HFFc6 (cell line): ENCODE results near the gene G3BP1. TPM values are rescaled to one million over a fixed set of nuclear protein-coding genes. Genes with fewer than 3 reads are reported as not detected.
A peak's percentile ranks its signal among the peaks of the same experiment; 100 is the strongest.

Source experiments
- DNase-seq: peaks from one replicate; pipeline ENCODE4 v3.0.0-alpha.2; 2018
- H3K27ac Mint-ChIP-seq: 2 replicates; pipeline ENCODE4 v1.8.0; 2020; ENCODE audit warnings: mild to moderate bottlenecking, mixed read lengths
- H3K27me3 Mint-ChIP-seq: 2 replicates; pipeline ENCODE4 v1.8.0; 2021; ENCODE audit warnings: mild to moderate bottlenecking, moderate library complexity, mixed read lengths; ENCODE audit not compliant: insufficient read depth
- H3K36me3 Mint-ChIP-seq: 2 replicates; pipeline ENCODE4 v1.8.0; 2021; ENCODE audit warnings: low read depth, mixed read lengths
- H3K4me1 Mint-ChIP-seq: 2 replicates; pipeline ENCODE4 v1.8.0; 2020; ENCODE audit warnings: low read depth, mixed read lengths
- H3K4me3 Mint-ChIP-seq: 2 replicates; pipeline ENCODE4 v1.8.0; 2020; ENCODE audit warnings: mild to moderate bottlenecking, moderate library complexity, mixed read lengths
- H3K9me3 Mint-ChIP-seq: 2 replicates; pipeline ENCODE4 v1.8.0; 2020; ENCODE audit warnings: mild to moderate bottlenecking, mixed read lengths
- CTCF ChIP-seq: fragments of 200-600 bp; sonication (generic); IDR thresholded peaks from 2 replicates; pipeline ENCODE4 v1.5.0; 2021; ENCODE audit warnings: antibody characterized with exemption, mild to moderate bottlenecking
- total RNA-seq, 6 experiments: library from RNA; stranded (reverse); fragmentation: NEBNext Ultra II Directional; extraction: Animal tissue kit (Norgen Biotek cat#: 25700); gene quantifications; 2 replicates in 1 of 6; 3 replicates in 5 of 6; pipeline ENCODE4 v1.2.3, GENCODE V29; 2021

Gene G3BP1
- total RNA-seq, 6 experiments from 2014 or later: 242 to 284 (median 245) TPM

- no peak for DNase-seq
- Mint-ChIP-seq H3K4me1 (peaks cover 29% of the 10 kb centered on the region), H3K9me3 (no peaks in the 10 kb centered on the region), H3K36me3 (peaks cover 15% of the 10 kb centered on the region), H3K27me3 (no peaks in the 10 kb centered on the region), H3K4me3 (no peak overlapping the region), H3K27ac (peak overlapping the region; percentile 34)
- no peak for TF ChIP-seq CTCF
Observed at GRCh38 chr5:151751593-151751992, 20.2 kb upstream of the G3BP1 start.

- no peak for TF ChIP-seq CTCF
- Mint-ChIP-seq H3K4me3 (no peak overlapping the region), H3K4me1 (peaks cover 46% of the 10 kb centered on the region), H3K9me3 (no peaks in the 10 kb centered on the region), H3K27ac (no peak overlapping the region), H3K36me3 (peaks cover 11% of the 10 kb centered on the region), H3K27me3 (no peaks in the 10 kb centered on the region)
- no peak for DNase-seq
Observed at GRCh38 chr5:151755383-151755782, 16.4 kb upstream of the G3BP1 start.

GRCh38 chr5:151757233-151758140 lies 14.3 kb upstream of the G3BP1 start:
- Mint-ChIP-seq H3K27ac (peak overlapping the region; percentile 86), H3K36me3 (peaks cover 11% of the 10 kb centered on the region), H3K9me3 (no peaks in the 10 kb centered on the region), H3K27me3 (no peaks in the 10 kb centered on the region), H3K4me3 (peak overlapping the region; percentile 95), H3K4me1 (peaks cover 36% of the 10 kb centered on the region)
- DNase-seq: no peak
- no peak for TF ChIP-seq CTCF

- DNase-seq: no peak
- no peak for TF ChIP-seq CTCF
- no peaks in the 10 kb centered on the region for H3K9me3 Mint-ChIP-seq
- H3K4me1 Mint-ChIP-seq: peaks cover 36% of the 10 kb centered on the region
- H3K27me3 Mint-ChIP-seq: no peaks in the 10 kb centered on the region
- H3K36me3 Mint-ChIP-seq: peaks cover 5% of the 10 kb centered on the region; the same call in 1 of the 2 replicates
- peak overlapping the region; percentile 86 for H3K27ac Mint-ChIP-seq
- peak overlapping the region; percentile 95 for H3K4me3 Mint-ChIP-seq
Observed at GRCh38 chr5:151758141-151758429, 13.7 kb upstream of the G3BP1 start.

GRCh38 chr5:151758430-151759241 lies 13.1 kb upstream of the G3BP1 start, which contains the start of gene ATOX1:
Gene ATOX1 (minus strand): TSS chr5:151758631. CDS start chr5:151758551, 80 bp downstream.
- peaks cover 36% of the 10 kb centered on the region for H3K4me1 Mint-ChIP-seq
- DNase-seq: peak; percentile 86

More at GRCh38 chr5:151758430-151759241, 13.1 kb upstream of the G3BP1 start, which contains the start of gene ATOX1:
- H3K36me3 Mint-ChIP-seq: no peaks in the 10 kb centered on the region
- H3K4me3 Mint-ChIP-seq: peak within 1 kb of the TSS; percentile 95
- no peaks in the 10 kb centered on the region for H3K27me3 Mint-ChIP-seq
- no peaks in the 10 kb centered on the region for H3K9me3 Mint-ChIP-seq
- TF ChIP-seq CTCF: peak; percentile 51
- H3K27ac Mint-ChIP-seq: peak within 1 kb of the TSS; percentile 86
